SK-N-SH (cell line): ENCODE results near the gene TMEM163. TPM values are rescaled to one million over a fixed set of nuclear protein-coding genes. Genes with fewer than 3 reads are reported as not detected.

ENCODE experiments used
- CTCF ChIA-PET: fragments of 300-600, 350-600 bp; formaldehyde crosslinking; extraction: SDS; loops from one replicate; lab custom pipeline; 2021; lab: Yijun Ruan, JAX
- POLR2A ChIA-PET: fragments of 350-600 bp; sonication (Branson Sonifier 250); formaldehyde crosslinking; extraction: SDS; loops from one replicate; lab custom pipeline; 2020; ENCODE audit warnings: antibody characterized with exemption, inconsistent platforms; lab: Yijun Ruan, JAX
- DNase-seq: peaks from one replicate; pipeline ENCODE4 v3.0.0; 2012
- H2AFZ ChIP-seq: fragments of 200-600 bp; sonication (generic); 2 replicates; pipeline ENCODE4 v1.8.1; 2016; ENCODE audit warnings: antibody characterized with exemption, mild to moderate bottlenecking, low read depth
- H3F3A ChIP-seq: fragments of 200-600 bp; sonication (generic); replicated peaks from 2 replicates; pipeline ENCODE3; 2016; ENCODE audit warnings: antibody characterized with exemption, mild to moderate bottlenecking; ENCODE audit not compliant: insufficient read depth
- H3K27ac ChIP-seq, 2 experiments: fragments of 200-500 bp in 1 of 2; fragments of 200-600 bp in 1 of 2; sonication (Bioruptor generic) in 1 of 2; sonication (generic), shearing (Covaris generic) in 1 of 2; 2 replicates each; pipeline versions ENCODE4 v1.5.1 to v1.6.1; 2014 to 2016; ENCODE audit warnings: low read depth in 2 of 2, inconsistent platforms in 1 of 2, low read length in 1 of 2, mild to moderate bottlenecking in 1 of 2, mixed read lengths in 1 of 2
- H3K27me3 ChIP-seq: fragments of 200-600 bp; sonication (generic), shearing (Covaris generic); 2 replicates; pipeline ENCODE4 v1.6.1; 2016; ENCODE audit warnings: mixed run types; ENCODE audit not compliant: insufficient read depth
- H3K36me3 ChIP-seq, 2 experiments: fragments of 200-500 bp in 1 of 2; fragments of 200-600 bp in 1 of 2; sonication (Bioruptor generic) in 1 of 2; sonication (generic) in 1 of 2; replicated peaks in 1 of 2; 2 replicates each; pipeline versions ENCODE3 to v1.5.1; 2014 to 2016; ENCODE audit warnings: low read length in 1 of 2, mild to moderate bottlenecking in 1 of 2; ENCODE audit not compliant: insufficient read depth in 2 of 2, control insufficient read depth in 1 of 2
- H3K4me1 ChIP-seq, 2 experiments: fragments of 200-500 bp in 1 of 2; fragments of 200-600 bp in 1 of 2; sonication (Bioruptor generic) in 1 of 2; sonication (generic), shearing (Covaris generic) in 1 of 2; 2 replicates each; pipeline versions ENCODE4 v1.5.1 to v1.6.1; 2014 to 2016; ENCODE audit warnings: low read depth in 1 of 2, low read length in 1 of 2, mixed run types in 1 of 2; ENCODE audit not compliant: insufficient read depth in 2 of 2, control insufficient read depth in 1 of 2
- H3K4me2 ChIP-seq: fragments of 200-600 bp; sonication (generic), shearing (Covaris generic); 2 replicates; pipeline ENCODE4 v1.6.1; 2017; ENCODE audit warnings: mixed run types
- H3K4me3 ChIP-seq, 2 experiments: fragments of 200-500 bp in 1 of 2; fragments of 200-600 bp in 1 of 2; sonication (Bioruptor generic) in 1 of 2; sonication (generic), shearing (Covaris generic) in 1 of 2; 2 replicates each; pipeline versions ENCODE4 v1.5.1 to v1.8.1; 2014 to 2016; ENCODE audit warnings: low read depth in 2 of 2, inconsistent platforms in 1 of 2, low read length in 1 of 2, mild to moderate bottlenecking in 1 of 2, mixed read lengths in 1 of 2, moderate library complexity in 1 of 2
- H3K79me2 ChIP-seq: fragments of 200-600 bp; sonication (generic); 2 replicates; pipeline ENCODE4 v1.8.1; 2017; ENCODE audit warnings: mild to moderate bottlenecking; ENCODE audit not compliant: insufficient read depth
- H3K9ac ChIP-seq: fragments of 200-600 bp; sonication (generic); 2 replicates; pipeline ENCODE4 v1.6.1; 2017; ENCODE audit warnings: mixed run types
- H3K9me2 ChIP-seq: fragments of 200-600 bp; sonication (generic); 2 replicates; pipeline ENCODE4 v1.6.1; 2017; ENCODE audit warnings: mixed run types
- H3K9me3 ChIP-seq: fragments of 200-600 bp; sonication (generic); 2 replicates; pipeline ENCODE4 v1.6.1; 2017; ENCODE audit warnings: mixed run types, mild to moderate bottlenecking, moderate library complexity
- H4K20me1 ChIP-seq: fragments of 200-600 bp; sonication (generic); 2 replicates; pipeline ENCODE4 v1.6.1; 2017; ENCODE audit warnings: mild to moderate bottlenecking, mixed run types; ENCODE audit not compliant: insufficient read depth
- EZH2phosphoT487 ChIP-seq: fragments of 200-600 bp; sonication (generic); IDR thresholded peaks from 2 replicates; pipeline ENCODE4 v1.6.1; 2017; ENCODE audit warnings: low read depth, mixed run types, mild to moderate bottlenecking, antibody characterized with exemption, moderate library complexity, borderline replicate concordance
- FOXM1 ChIP-seq: IDR thresholded peaks from 2 replicates; pipeline ENCODE4 v1.4.0; 2012; ENCODE audit warnings: low read depth, mild to moderate bottlenecking
- GATA2 ChIP-seq: sonication (generic); formaldehyde crosslinking; IDR thresholded peaks from 2 replicates; pipeline ENCODE4 v1.5.0; 2020; ENCODE audit warnings: mild to moderate bottlenecking, missing genetic modification reagents
- JUND ChIP-seq: IDR thresholded peaks from 2 replicates; pipeline ENCODE4 v1.4.0; 2012
- MXI1 ChIP-seq: IDR thresholded peaks from 2 replicates; pipeline ENCODE4 v1.6.1; 2012; ENCODE audit warnings: mild to moderate bottlenecking, low read depth, low read length, improper control_type of control experiment
- NFIC ChIP-seq: IDR thresholded peaks from 2 replicates; pipeline ENCODE4 v1.4.0; 2012; ENCODE audit warnings: borderline replicate concordance
- NRF1 ChIP-seq: IDR thresholded peaks from 2 replicates; pipeline ENCODE4 v1.6.1; 2012; ENCODE audit warnings: low read depth, mild to moderate bottlenecking, low read length
- RAD21 ChIP-seq: IDR thresholded peaks from 2 replicates; pipeline ENCODE4 v1.6.1; 2012; ENCODE audit warnings: mild to moderate bottlenecking, low read length
- RXRA ChIP-seq: IDR thresholded peaks from 2 replicates; pipeline ENCODE4 v1.4.0; 2012; ENCODE audit warnings: low read depth, mild to moderate bottlenecking, borderline replicate concordance
- SIN3A ChIP-seq: IDR thresholded peaks from 2 replicates; pipeline ENCODE4 v1.6.1; 2012; ENCODE audit warnings: low read depth, mild to moderate bottlenecking, low read length, moderate library complexity, borderline replicate concordance
- SMC3 ChIP-seq: IDR thresholded peaks from 2 replicates; pipeline ENCODE4 v1.6.1; 2012; ENCODE audit warnings: low read depth, low read length, improper control_type of control experiment
- TAF1 ChIP-seq: IDR thresholded peaks from 2 replicates; pipeline ENCODE4 v1.6.1; 2012; ENCODE audit warnings: low read depth, mild to moderate bottlenecking, low read length, moderate library complexity, borderline replicate concordance
- YY1 ChIP-seq: IDR thresholded peaks from 2 replicates; pipeline ENCODE4 v1.4.0; 2012; ENCODE audit warnings: low read depth, mild to moderate bottlenecking
- WGBS: methylation state at CpG from one replicate; pipeline ENCODE4 v1.1.6; 2017; ENCODE audit warnings: low lambda C conversion rate; 5-methylcytosine and 5-hydroxymethylcytosine counted together
- polyA plus RNA-seq, 3 experiments: library from polyadenylated mRNA; depleted of rRNA; stranded (reverse); fragments of >200 nt; gene quantifications; 2 replicates each; pipeline ENCODE4 v1.2.3, GENCODE V29; 2012
- TF ChIP-seq, protein P1 (sequence below): fragments of 150-350 bp; IDR thresholded peaks from 2 replicates; pipeline ENCODE4 v1.6.1; 2017; ENCODE audit warnings: antibody characterized with exemption, low read length, low read depth, borderline replicate concordance
- TF ChIP-seq, protein P2 (sequence below): IDR thresholded peaks from 2 replicates; pipeline ENCODE4 v1.4.0; 2012; ENCODE audit warnings: low read depth
- TF ChIP-seq, protein P3 (sequence below): IDR thresholded peaks from 2 replicates; pipeline ENCODE4 v1.4.0; 2012; ENCODE audit warnings: low read depth, borderline replicate concordance
- TF ChIP-seq, protein P4 (sequence below): fragments of 200-600 bp; sonication (generic); IDR thresholded peaks from 2 replicates; pipeline ENCODE4 v1.6.1; 2017; ENCODE audit warnings: antibody characterized with exemption, mild to moderate bottlenecking, moderate library complexity
- TF ChIP-seq, protein P5 (sequence below): fragments of 150-350 bp; IDR thresholded peaks from 2 replicates; pipeline ENCODE4 v1.6.1; 2016; ENCODE audit warnings: mild to moderate bottlenecking, low read depth, low read length

Gene TMEM163
- polyA plus RNA-seq, 1 of the 3 experiments (the other 2 are of a cell fraction), result not detected

DNA sequence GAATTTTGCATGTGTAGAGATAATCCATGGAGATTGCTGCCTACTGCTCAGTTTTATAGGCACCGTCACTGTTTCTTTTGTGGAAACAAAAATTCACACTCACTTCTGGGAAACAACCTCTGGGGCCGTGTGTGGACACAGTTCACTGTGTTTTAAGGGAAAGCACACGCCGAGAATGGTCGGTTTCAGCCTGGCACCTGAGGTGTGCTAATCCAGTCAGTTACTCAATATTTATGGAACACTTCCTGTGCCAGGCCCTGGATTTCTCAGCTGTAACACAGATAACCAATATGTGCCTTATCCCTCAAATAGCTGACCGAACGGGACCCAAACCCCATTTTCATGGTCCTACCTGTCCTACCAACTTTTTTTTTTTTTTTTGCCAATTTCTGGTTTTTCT, 285.3 kb downstream of the TMEM163 start:
- H3K36me3 ChIP-seq, result peaks cover 3 to 7% of the 10 kb centered on the region in 2 experiments
- no peak overlapping the region for H3K4me2 ChIP-seq
- H3F3A ChIP-seq, result peaks cover 7% of the 10 kb centered on the region
- TF ChIP-seq NFIC (no peak), RXRA (no peak), YY1 (no peak), RAD21 (no peak), EZH2phosphoT487 (no peak), MXI1 (no peak), GATA2 (CRISPR knock-in tag) (no peak), NRF1 (no peak)
- TF ChIP-seq, protein P1, sequence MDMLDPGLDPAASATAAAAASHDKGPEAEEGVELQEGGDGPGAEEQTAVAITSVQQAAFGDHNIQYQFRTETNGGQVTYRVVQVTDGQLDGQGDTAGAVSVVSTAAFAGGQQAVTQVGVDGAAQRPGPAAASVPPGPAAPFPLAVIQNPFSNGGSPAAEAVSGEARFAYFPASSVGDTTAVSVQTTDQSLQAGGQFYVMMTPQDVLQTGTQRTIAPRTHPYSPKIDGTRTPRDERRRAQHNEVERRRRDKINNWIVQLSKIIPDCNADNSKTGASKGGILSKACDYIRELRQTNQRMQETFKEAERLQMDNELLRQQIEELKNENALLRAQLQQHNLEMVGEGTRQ, result no peak
- TF ChIP-seq, protein P2, sequence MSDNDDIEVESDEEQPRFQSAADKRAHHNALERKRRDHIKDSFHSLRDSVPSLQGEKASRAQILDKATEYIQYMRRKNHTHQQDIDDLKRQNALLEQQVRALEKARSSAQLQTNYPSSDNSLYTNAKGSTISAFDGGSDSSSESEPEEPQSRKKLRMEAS, result no peak
- TF ChIP-seq, protein P3, sequence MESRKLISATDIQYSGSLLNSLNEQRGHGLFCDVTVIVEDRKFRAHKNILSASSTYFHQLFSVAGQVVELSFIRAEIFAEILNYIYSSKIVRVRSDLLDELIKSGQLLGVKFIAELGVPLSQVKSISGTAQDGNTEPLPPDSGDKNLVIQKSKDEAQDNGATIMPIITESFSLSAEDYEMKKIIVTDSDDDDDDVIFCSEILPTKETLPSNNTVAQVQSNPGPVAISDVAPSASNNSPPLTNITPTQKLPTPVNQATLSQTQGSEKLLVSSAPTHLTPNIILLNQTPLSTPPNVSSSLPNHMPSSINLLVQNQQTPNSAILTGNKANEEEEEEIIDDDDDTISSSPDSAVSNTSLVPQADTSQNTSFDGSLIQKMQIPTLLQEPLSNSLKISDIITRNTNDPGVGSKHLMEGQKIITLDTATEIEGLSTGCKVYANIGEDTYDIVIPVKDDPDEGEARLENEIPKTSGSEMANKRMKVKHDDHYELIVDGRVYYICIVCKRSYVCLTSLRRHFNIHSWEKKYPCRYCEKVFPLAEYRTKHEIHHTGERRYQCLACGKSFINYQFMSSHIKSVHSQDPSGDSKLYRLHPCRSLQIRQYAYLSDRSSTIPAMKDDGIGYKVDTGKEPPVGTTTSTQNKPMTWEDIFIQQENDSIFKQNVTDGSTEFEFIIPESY, result no peak
- TF ChIP-seq, all 33 proteins: peak for 0
- ChIA-PET POLR2A (no interaction called here), CTCF (interaction anchor here (0.6 to 1.5 kb wide), 2 partner anchors 17 to 218 kb away, joined by 4 to 7 read pairs; no protein-coding TSS in a partner anchor)
- WGBS, result 90% methylated on average over 7 of the region's 7 CpGs
- Histone ChIP-seq H3K27me3 (no peaks in the 10 kb centered on the region), H3K27ac (no peak overlapping the region; a peak in 1 of 4 replicates), H3K9me2 (no peaks in the 10 kb centered on the region), H3K9ac (no peak overlapping the region), H3K4me1 (peaks cover 0 to 12% of the 10 kb centered on the region in 2 experiments; a peak in 2 of 4 replicates), H3K9me3 (no peaks in the 10 kb centered on the region), H4K20me1 (no peaks in the 10 kb centered on the region), H3K79me2 (no peaks in the 10 kb centered on the region), H3K4me3 (no peak overlapping the region), H2AFZ (no peak overlapping the region)
- no peak for DNase-seq

DNA sequence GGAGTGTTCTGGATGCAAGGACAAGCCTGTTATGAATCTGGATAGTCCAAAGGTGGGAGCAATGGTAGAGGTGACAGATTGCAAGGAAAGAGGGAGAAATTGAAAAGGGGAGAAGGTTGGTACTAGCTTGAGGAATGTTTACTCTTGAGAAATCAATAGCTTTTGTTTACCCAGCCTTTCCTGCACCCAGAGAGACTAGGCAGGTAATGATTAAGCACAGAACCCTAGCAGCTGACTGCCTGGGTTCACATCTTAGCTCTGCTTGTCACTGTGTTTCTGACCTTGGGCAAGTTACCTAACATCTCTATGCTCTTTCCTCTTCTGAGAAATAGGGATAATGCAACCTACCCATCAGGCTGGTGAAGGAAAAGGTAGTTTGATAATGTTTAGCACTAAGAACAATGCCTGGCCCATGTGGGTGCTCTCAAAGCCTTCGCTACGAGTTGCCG, 286.3 kb downstream of the TMEM163 start:
- Histone ChIP-seq H3K9ac (no peak overlapping the region), H3K79me2 (no peaks in the 10 kb centered on the region), H3K27me3 (no peaks in the 10 kb centered on the region), H3K4me1 (peaks cover 0 to 12% of the 10 kb centered on the region in 2 experiments; a peak in 2 of 4 replicates), H4K20me1 (no peaks in the 10 kb centered on the region), H3K27ac (peak overlapping the region in 1 of 2 experiments; percentile 71; a peak in 2 of 4 replicates), H3K36me3 (peaks cover 3 to 15% of the 10 kb centered on the region in 2 experiments), H3F3A (peaks cover 7% of the 10 kb centered on the region), H3K4me2 (peak overlapping the region; percentile 34; the same call in 1 of the 2 replicates), H3K4me3 (no peak overlapping the region), H3K9me3 (no peaks in the 10 kb centered on the region), H3K9me2 (no peaks in the 10 kb centered on the region), H2AFZ (no peak overlapping the region; the same call in 1 of the 2 replicates)
- POLR2A ChIA-PET, result no interaction called here
- DNase-seq, result no peak
- 96% methylated on average over 3 of the region's 3 CpGs for WGBS
- no peak for TF ChIP-seq JUND
- TF ChIP-seq, protein P2, result no peak
- TF ChIP-seq, protein P4, sequence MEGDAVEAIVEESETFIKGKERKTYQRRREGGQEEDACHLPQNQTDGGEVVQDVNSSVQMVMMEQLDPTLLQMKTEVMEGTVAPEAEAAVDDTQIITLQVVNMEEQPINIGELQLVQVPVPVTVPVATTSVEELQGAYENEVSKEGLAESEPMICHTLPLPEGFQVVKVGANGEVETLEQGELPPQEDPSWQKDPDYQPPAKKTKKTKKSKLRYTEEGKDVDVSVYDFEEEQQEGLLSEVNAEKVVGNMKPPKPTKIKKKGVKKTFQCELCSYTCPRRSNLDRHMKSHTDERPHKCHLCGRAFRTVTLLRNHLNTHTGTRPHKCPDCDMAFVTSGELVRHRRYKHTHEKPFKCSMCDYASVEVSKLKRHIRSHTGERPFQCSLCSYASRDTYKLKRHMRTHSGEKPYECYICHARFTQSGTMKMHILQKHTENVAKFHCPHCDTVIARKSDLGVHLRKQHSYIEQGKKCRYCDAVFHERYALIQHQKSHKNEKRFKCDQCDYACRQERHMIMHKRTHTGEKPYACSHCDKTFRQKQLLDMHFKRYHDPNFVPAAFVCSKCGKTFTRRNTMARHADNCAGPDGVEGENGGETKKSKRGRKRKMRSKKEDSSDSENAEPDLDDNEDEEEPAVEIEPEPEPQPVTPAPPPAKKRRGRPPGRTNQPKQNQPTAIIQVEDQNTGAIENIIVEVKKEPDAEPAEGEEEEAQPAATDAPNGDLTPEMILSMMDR, result no peak
- TF ChIP-seq SIN3A, result no peak
- TF ChIP-seq, protein P5, sequence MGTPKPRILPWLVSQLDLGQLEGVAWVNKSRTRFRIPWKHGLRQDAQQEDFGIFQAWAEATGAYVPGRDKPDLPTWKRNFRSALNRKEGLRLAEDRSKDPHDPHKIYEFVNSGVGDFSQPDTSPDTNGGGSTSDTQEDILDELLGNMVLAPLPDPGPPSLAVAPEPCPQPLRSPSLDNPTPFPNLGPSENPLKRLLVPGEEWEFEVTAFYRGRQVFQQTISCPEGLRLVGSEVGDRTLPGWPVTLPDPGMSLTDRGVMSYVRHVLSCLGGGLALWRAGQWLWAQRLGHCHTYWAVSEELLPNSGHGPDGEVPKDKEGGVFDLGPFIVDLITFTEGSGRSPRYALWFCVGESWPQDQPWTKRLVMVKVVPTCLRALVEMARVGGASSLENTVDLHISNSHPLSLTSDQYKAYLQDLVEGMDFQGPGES, result no peak
- TF ChIP-seq NRF1, result no peak
- TF ChIP-seq, protein P1, result no peak
- no peak for TF ChIP-seq FOXM1
- TF ChIP-seq GATA2 (CRISPR knock-in tag), result no peak
- TF ChIP-seq SMC3, result no peak
- no peak for TF ChIP-seq TAF1
- CTCF ChIA-PET, result interaction anchor here (1.1 to 2.1 kb wide), 3 partner anchors 10 to 20 kb away, joined by 3 to 8 read pairs (median 8); no protein-coding TSS in a partner anchor
